Esophagus muscularis mucosa (tissue), 4 donors: ENCODE results near the gene MOB3B. TPM values are rescaled to one million over a fixed set of nuclear protein-coding genes. Genes with fewer than 3 reads are reported as not detected.

Experiments used
- DNase-seq: peaks from one replicate; pipeline ENCODE4 v3.0.0-alpha.2; 2017; ENCODE audit errors: extremely low spot score
- H3K27ac ChIP-seq, 4 donors: fragments of 200-600 bp; sonication (generic); replicated peaks in 1 of 4; 1 replicate in 3 of 4; 2 replicates in 1 of 4; pipeline ENCODE4 v1.5.1; 2016 to 2019; ENCODE audit warnings: mild to moderate bottlenecking in 1 of 4
- H3K27me3 ChIP-seq, 4 donors: fragments of 200-600 bp; sonication (generic); one replicate each; pipeline versions ENCODE4 v1.5.1 to v1.6.0; 2016 to 2019
- H3K36me3 ChIP-seq, 4 donors: fragments of 200-600 bp; sonication (generic); one replicate each; pipeline ENCODE4 v1.5.1; 2016 to 2019
- H3K4me1 ChIP-seq, 4 donors: fragments of 200-600 bp; sonication (generic); one replicate each; pipeline ENCODE4 v1.5.1; 2016 to 2019
- H3K4me3 ChIP-seq, 4 donors: fragments of 200-600 bp; sonication (generic); 1 replicate in 2 of 4; 2 replicates in 2 of 4; pipeline ENCODE4 v1.5.1; 2016 to 2019; ENCODE audit warnings: mild to moderate bottlenecking in 4 of 4, moderate library complexity in 1 of 4
- H3K9me3 ChIP-seq, 4 donors: fragments of 200-600 bp; sonication (generic); 1 replicate in 3 of 4; 2 replicates in 1 of 4; pipeline ENCODE4 v1.5.1; 2016 to 2019
- EP300 ChIP-seq: sonication (generic); formaldehyde crosslinking; IDR thresholded peaks from one replicate; pipeline ENCODE4 v1.6.1; 2017; ENCODE audit warnings: antibody characterized with exemption
- POLR2A ChIP-seq: fragments of 450-650 bp; IDR thresholded peaks from one replicate; pipeline ENCODE4 v1.6.1; 2017; ENCODE audit warnings: antibody characterized with exemption, moderate library complexity, mild to moderate bottlenecking, low read depth
- POLR2AphosphoS5 ChIP-seq, 2 donors: sonication (generic); formaldehyde crosslinking; IDR thresholded peaks; one replicate each; pipeline ENCODE4 v1.6.1; 2017; ENCODE audit warnings: antibody characterized with exemption in 2 of 2
- WGBS: methylation state at CpG from one replicate; pipeline ENCODE4 v1.1.5; 2018; 5-methylcytosine and 5-hydroxymethylcytosine counted together
- intact Hi-C: fragments of 100-400 bp; cut with DNase I; formaldehyde crosslinking; loops from one replicate; pipeline ENCODE4 v1.15.1; 2023
- total RNA-seq, 4 donors: library from RNA; depleted of rRNA; stranded (reverse); fragments of >200 nt; gene quantifications; one replicate each; pipeline versions ENCODE4 v1.1.0 to v1.2.1, GENCODE V29; 2016
- TF ChIP-seq, protein P1 (sequence below), 3 experiments: fragments of 200-600 bp in 2 of 3; fragments of 450-650 bp in 1 of 3; sonication (generic) in 2 of 3; IDR thresholded peaks; one replicate each; pipeline ENCODE4 v1.5.1; 2017 to 2019; ENCODE audit warnings: antibody characterized with exemption in 3 of 3, mild to moderate bottlenecking in 2 of 3, moderate library complexity in 1 of 3

Gene MOB3B
- total RNA-seq, 4 donors from 2014 or later: 7.6 to 11.6 (median 9.5) TPM

DNA sequence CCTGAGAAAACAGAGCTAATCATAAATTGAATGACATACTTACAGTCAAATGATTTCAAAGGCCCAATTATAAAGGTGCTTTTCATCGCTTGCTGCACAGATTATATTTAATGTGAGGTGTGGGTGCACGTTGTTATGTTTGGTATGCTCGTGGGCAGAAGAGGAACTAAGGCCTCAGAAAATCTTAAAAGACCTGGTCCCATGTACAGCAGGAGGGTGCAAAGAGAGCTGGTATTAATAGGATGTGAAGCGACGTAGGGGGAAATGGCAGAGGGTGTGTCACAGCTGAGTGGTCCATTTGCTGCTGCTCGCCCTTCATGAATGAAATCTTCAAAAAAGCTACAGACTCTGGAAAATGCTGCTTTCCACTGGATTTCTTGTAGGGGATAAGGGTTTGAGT is 46.0 kb downstream of the MOB3B start:
- TF ChIP-seq POLR2AphosphoS5 (IDR thresholded peaks at IDR 0.05): no peak
- Histone ChIP-seq H3K27ac (no peak overlapping the region), H3K36me3 (no peaks in the 10 kb centered on the region), H3K4me3 (no peak overlapping the region), H3K27me3 (no peaks in the 10 kb centered on the region), H3K9me3 (peaks cover 0 to 6% (median 0%) of the 10 kb centered on the region in 4 donors), H3K4me1 (peaks cover 0 to 7% (median 3%) of the 10 kb centered on the region in 4 donors)
- intact Hi-C loops: no loop called here
- DNase-seq: no peak
- 95% methylated on average over 6 of the region's 6 CpGs for WGBS

DNA sequence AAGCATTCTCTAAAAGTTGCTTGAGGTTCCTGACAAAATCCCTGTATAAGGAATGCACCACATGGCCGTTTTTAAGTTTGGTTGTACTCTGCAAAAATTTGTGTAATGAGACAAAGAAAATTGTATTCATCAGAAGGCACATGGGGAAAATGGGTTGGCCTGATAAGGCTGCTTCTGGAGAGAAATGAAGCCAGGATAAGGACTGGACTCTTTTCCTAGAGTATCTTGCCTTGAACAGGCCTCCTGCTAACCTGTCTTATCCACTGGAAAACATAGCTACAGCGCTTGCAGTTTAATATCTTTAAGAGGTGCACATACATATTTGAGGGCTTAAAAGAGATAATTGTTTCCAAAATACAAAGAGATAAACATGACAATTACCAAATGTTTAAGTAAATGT is 46.9 kb downstream of the MOB3B start:
- Histone ChIP-seq H3K27me3 (no peaks in the 10 kb centered on the region), H3K4me1 (peaks cover 0 to 7% (median 3%) of the 10 kb centered on the region in 4 donors), H3K4me3 (no peak overlapping the region), H3K36me3 (no peaks in the 10 kb centered on the region), H3K27ac (no peak overlapping the region), H3K9me3 (peaks cover 0 to 6% (median 0%) of the 10 kb centered on the region in 4 donors)
- TF ChIP-seq, protein P1, sequence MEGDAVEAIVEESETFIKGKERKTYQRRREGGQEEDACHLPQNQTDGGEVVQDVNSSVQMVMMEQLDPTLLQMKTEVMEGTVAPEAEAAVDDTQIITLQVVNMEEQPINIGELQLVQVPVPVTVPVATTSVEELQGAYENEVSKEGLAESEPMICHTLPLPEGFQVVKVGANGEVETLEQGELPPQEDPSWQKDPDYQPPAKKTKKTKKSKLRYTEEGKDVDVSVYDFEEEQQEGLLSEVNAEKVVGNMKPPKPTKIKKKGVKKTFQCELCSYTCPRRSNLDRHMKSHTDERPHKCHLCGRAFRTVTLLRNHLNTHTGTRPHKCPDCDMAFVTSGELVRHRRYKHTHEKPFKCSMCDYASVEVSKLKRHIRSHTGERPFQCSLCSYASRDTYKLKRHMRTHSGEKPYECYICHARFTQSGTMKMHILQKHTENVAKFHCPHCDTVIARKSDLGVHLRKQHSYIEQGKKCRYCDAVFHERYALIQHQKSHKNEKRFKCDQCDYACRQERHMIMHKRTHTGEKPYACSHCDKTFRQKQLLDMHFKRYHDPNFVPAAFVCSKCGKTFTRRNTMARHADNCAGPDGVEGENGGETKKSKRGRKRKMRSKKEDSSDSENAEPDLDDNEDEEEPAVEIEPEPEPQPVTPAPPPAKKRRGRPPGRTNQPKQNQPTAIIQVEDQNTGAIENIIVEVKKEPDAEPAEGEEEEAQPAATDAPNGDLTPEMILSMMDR (IDR thresholded peaks at IDR 0.05): no peak
- TF ChIP-seq POLR2AphosphoS5 (IDR thresholded peaks at IDR 0.05) (no peak), EP300 (no peak), POLR2A (no peak)
- intact Hi-C loops: no loop called here
- DNase-seq: no peak
- WGBS: 87% methylated on average over 2 of the region's 2 CpGs

DNA sequence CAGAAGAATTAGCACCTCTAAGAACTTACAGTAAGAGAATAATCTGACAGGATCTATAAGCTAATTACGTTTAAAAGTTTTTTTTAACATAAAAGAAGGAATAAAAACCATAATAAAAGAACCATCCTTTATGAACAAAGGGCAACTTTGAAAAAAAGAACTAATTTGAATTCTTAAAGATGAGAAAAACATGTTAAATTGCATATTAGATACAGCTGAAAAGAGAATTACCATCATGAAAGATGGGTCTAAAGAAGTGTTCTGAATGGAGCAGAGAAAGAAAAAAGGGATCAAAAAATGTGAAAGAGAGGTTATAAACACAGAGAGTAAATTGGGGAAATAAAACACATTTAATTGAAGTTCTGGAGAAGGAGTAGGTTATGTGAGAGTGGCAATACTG is 51.3 kb downstream of the MOB3B start:
- Histone ChIP-seq H3K4me3 (no peak overlapping the region), H3K9me3 (peaks cover 0 to 6% (median 0%) of the 10 kb centered on the region in 4 donors), H3K4me1 (peaks cover 4 to 8% (median 6%) of the 10 kb centered on the region in 4 donors), H3K27me3 (no peaks in the 10 kb centered on the region), H3K27ac (no peak overlapping the region), H3K36me3 (no peaks in the 10 kb centered on the region)
- intact Hi-C loops: loop anchor here (10.0 kb wide), 1 partner anchor 46 kb away; the partner anchor contains the start of genes IFNK and MOB3B
- 89% methylated on average over 1 of the region's 1 CpG for WGBS
- no peak for DNase-seq
- TF ChIP-seq, protein P1 (IDR thresholded peaks at IDR 0.05): no peak
- no peak for TF ChIP-seq POLR2A
- TF ChIP-seq POLR2AphosphoS5 (IDR thresholded peaks at IDR 0.05): no peak
- no peak for TF ChIP-seq EP300

DNA sequence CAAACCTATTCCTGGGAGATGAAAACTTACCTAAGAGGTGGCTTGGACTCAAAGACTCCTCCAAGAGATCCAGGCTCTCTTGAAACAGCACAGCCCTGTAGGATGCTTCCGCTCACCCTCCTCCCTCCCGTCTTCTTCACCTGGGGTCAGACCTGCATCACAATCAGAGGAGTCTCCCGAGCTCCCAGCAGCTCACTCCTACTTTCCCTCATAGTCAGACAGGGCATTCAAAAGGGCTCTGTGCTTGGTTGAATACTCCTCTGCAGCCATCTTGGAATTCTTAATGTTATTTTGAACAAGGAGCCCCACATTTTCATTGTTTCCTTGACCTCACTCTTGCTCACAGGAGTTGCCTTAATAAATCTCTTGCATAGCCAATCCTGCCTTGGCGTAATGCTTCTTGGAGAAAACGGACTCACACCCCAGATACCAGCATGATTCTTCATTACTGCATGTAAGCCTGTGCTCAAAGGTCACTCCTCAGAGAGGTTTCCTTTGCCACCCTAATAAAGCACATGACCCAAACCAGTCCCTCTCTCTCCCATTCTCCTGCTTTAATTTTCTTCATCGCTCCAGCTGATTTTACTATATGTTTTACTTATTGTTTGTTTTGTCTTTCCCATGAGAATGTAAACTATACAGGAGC is 52.6 kb downstream of the MOB3B start:
- H3K9me3 ChIP-seq: peaks cover 0 to 6% (median 0%) of the 10 kb centered on the region in 4 donors
- intact Hi-C loops: loop anchor here (10.0 kb wide), 1 partner anchor 48 kb away; the partner anchor contains the start of genes IFNK and MOB3B
- 95% methylated on average over 6 of the region's 6 CpGs for WGBS
- TF ChIP-seq EP300: no peak
- TF ChIP-seq POLR2AphosphoS5 (IDR thresholded peaks at IDR 0.05): no peak
- TF ChIP-seq POLR2A: no peak
- TF ChIP-seq, protein P1 (IDR thresholded peaks at IDR 0.05): no peak
- H3K27ac ChIP-seq: no peak overlapping the region
- no peak for DNase-seq
- H3K27me3 ChIP-seq: no peaks in the 10 kb centered on the region
- no peaks in the 10 kb centered on the region for H3K36me3 ChIP-seq
- no peak overlapping the region for H3K4me3 ChIP-seq
- H3K4me1 ChIP-seq: peaks cover 12 to 21% (median 19%) of the 10 kb centered on the region in 4 donors

DNA sequence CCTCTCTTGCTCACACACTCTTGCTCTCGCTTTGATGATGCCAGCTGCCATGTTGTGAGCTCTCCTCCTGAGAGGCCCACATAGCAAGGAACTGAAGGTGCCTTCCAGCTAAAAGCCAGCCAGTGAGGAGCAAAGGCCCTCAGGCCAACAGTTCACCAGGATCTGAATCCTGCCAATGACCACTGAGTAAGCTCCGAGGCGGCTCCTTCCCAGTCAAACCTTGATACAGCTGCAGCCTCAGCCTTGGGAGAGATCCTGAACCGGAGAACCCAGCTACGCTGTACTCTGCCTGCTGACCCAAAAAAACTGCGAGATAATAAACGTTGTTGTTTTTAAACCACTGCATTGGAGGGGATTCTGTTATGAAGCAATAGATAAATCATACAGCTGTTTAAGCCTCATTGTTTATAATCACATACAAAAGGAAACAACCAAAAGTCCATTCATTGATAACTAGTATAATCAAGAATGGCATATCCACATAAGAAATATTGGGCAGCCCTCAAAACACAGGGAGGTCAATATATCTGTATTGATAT is 54.5 kb downstream of the MOB3B start:
- Histone ChIP-seq H3K27me3 (peaks cover 0 to 3% (median 0%) of the 10 kb centered on the region in 4 donors), H3K4me3 (no peak overlapping the region), H3K27ac (peak overlapping the region in 1 of 4 donors; percentile 74), H3K9me3 (peaks cover 0 to 6% (median 0%) of the 10 kb centered on the region in 4 donors), H3K36me3 (no peaks in the 10 kb centered on the region), H3K4me1 (peaks cover 12 to 33% (median 31%) of the 10 kb centered on the region in 4 donors)
- TF ChIP-seq, protein P1 (IDR thresholded peaks at IDR 0.05): no peak
- TF ChIP-seq EP300: no peak
- no peak for TF ChIP-seq POLR2AphosphoS5 (IDR thresholded peaks at IDR 0.05)
- no peak for TF ChIP-seq POLR2A
- intact Hi-C loops: loop anchor here (10.0 kb wide), 1 partner anchor 50 kb away; the partner anchor contains the start of genes IFNK and MOB3B
- WGBS: 76% methylated on average over 4 of the region's 7 CpGs
- no peak for DNase-seq
